Gastroesophageal sphincter (tissue), 3 donors: ENCODE data around the gene RPL27A.

Experiments used
- CTCF ChIP-seq, 4 experiments: fragments of 200-600 bp in 2 of 4; fragments of 450-650 bp in 2 of 4; sonication (generic) in 1 of 4; IDR thresholded peaks; one replicate each; pipeline ENCODE4 v1.5.1; 2017 to 2019; ENCODE audit warnings: antibody characterized with exemption in 4 of 4, mild to moderate bottlenecking in 2 of 4, moderate library complexity in 2 of 4
- POLR2A ChIP-seq, 2 donors: fragments of 450-650 bp; IDR thresholded peaks; one replicate each; pipeline ENCODE4 v1.6.1; 2017; ENCODE audit warnings: antibody characterized with exemption in 2 of 2, mild to moderate bottlenecking in 2 of 2, moderate library complexity in 1 of 2
- POLR2AphosphoS5 ChIP-seq: sonication (generic); formaldehyde crosslinking; IDR thresholded peaks from one replicate; pipeline ENCODE4 v1.6.1; 2017; ENCODE audit warnings: antibody characterized with exemption

- TF ChIP-seq CTCF (IDR thresholded peaks at IDR 0.05) (peak in 1 of 4 experiments; percentile 12), POLR2AphosphoS5 (no peak), POLR2A (IDR thresholded peaks at IDR 0.05) (no peak)
Observed at GRCh38 chr11:8729837-8730696, 47.5 kb downstream of the RPL27A start.
